Keratinocyte (primary cell): ENCODE results near the gene PRKN. TPM values are rescaled to one million over a fixed set of nuclear protein-coding genes. Genes with fewer than 3 reads are reported as not detected.

Source experiments
- DNase-seq: peaks from one replicate; pipeline ENCODE4 v3.0.0-alpha.2; 2011; ENCODE audit warnings: low read depth, missing footprints, low spot score
- FAIRE-seq: peaks from 2 replicates; lab custom pipeline; 2011; peaks lifted over from hg19 to GRCh38; lab: Jason Lieb, UNC
- H2AFZ ChIP-seq: 2 replicates; pipeline ENCODE4 v1.6.0; 2012; ENCODE audit warnings: low read length, control low read depth, inconsistent platforms; ENCODE audit not compliant: control insufficient read depth
- H3K27ac ChIP-seq: 2 replicates; pipeline ENCODE4 v1.5.1; 2011; ENCODE audit warnings: low read length; ENCODE audit not compliant: control insufficient read depth, insufficient read depth
- H3K27me3 ChIP-seq: 3 replicates; pipeline ENCODE4 v1.6.0; 2011; ENCODE audit warnings: low read length; ENCODE audit not compliant: control insufficient read depth, insufficient read depth; ENCODE audit errors: extremely low read depth
- H3K36me3 ChIP-seq, 2 experiments: 2 replicates in 1 of 2; 3 replicates in 1 of 2; pipeline ENCODE4 v1.5.1; 2011; ENCODE audit warnings: low read length in 2 of 2, mild to moderate bottlenecking in 1 of 2; ENCODE audit not compliant: control insufficient read depth in 2 of 2, insufficient read depth in 2 of 2; ENCODE audit errors: extremely low read depth in 1 of 2
- H3K4me1 ChIP-seq: 3 replicates; pipeline ENCODE4 v1.5.1; 2011; ENCODE audit warnings: low read length; ENCODE audit not compliant: control insufficient read depth, insufficient read depth; ENCODE audit errors: extremely low read depth
- H3K4me2 ChIP-seq: 3 replicates; pipeline ENCODE4 v1.6.0; 2011; ENCODE audit warnings: low read depth, low read length; ENCODE audit not compliant: control insufficient read depth, insufficient read depth; ENCODE audit errors: extremely low read depth
- H3K4me3 ChIP-seq, 3 experiments: fragments of 200-600 bp in 1 of 3; sonication (generic) in 1 of 3; 2 replicates in 2 of 3; 3 replicates in 1 of 3; pipeline ENCODE4 v1.5.1; 2011 to 2016; ENCODE audit warnings: low read length in 3 of 3, mild to moderate bottlenecking in 3 of 3, control low read depth in 2 of 3, inconsistent platforms in 1 of 3, low read depth in 1 of 3, mixed read lengths in 1 of 3, mixed run types in 1 of 3, moderate library complexity in 1 of 3; ENCODE audit not compliant: control insufficient read depth in 2 of 3, insufficient read depth in 2 of 3; ENCODE audit errors: extremely low read depth in 1 of 3
- H3K79me2 ChIP-seq: 2 replicates; pipeline ENCODE4 v1.6.0; 2012; ENCODE audit warnings: low read length; ENCODE audit not compliant: control insufficient read depth, insufficient read depth
- H3K9ac ChIP-seq: 3 replicates; pipeline ENCODE4 v1.6.0; 2011; ENCODE audit warnings: low read length; ENCODE audit not compliant: control insufficient read depth, insufficient read depth; ENCODE audit errors: extremely low read depth
- H3K9me1 ChIP-seq: 3 replicates; pipeline ENCODE4 v1.6.0; 2011; ENCODE audit warnings: low read length; ENCODE audit not compliant: control insufficient read depth, insufficient read depth; ENCODE audit errors: extremely low read depth
- H3K9me3 ChIP-seq: 2 replicates; pipeline ENCODE4 v1.5.1; 2012; ENCODE audit warnings: low read depth, low read length; ENCODE audit not compliant: control insufficient read depth
- H4K20me1 ChIP-seq: 3 replicates; pipeline ENCODE4 v1.6.0; 2011; ENCODE audit warnings: low read length; ENCODE audit not compliant: control insufficient read depth, insufficient read depth; ENCODE audit errors: extremely low read depth
- CTCF ChIP-seq, 3 experiments: IDR thresholded peaks in 1 of 3; conservative IDR thresholded peaks in 1 of 3; optimal IDR thresholded peaks in 1 of 3; 2 replicates in 2 of 3; 3 replicates in 1 of 3; pipeline versions ENCODE3 to v1.5.1; 2011; ENCODE audit warnings: low read length in 3 of 3, mild to moderate bottlenecking in 3 of 3, moderate library complexity in 2 of 3, control low read depth in 1 of 3, inconsistent platforms in 1 of 3; ENCODE audit not compliant: insufficient read depth in 2 of 3; ENCODE audit errors: extremely low read depth in 1 of 3
- EZH2 ChIP-seq: IDR thresholded peaks from one replicate; pipeline ENCODE4 v1.6.1; 2012; ENCODE audit warnings: inconsistent platforms, mild to moderate bottlenecking, low read length, moderate library complexity
- dilution Hi-C: fragments of 300-500 bp; cut with MboI; formaldehyde crosslinking; loops from one replicate; pipeline ENCODE4 v1.7.0; 2020; ENCODE audit warnings: low sequenced_read_pairs; ENCODE audit not compliant: extremely low pct_ligation_motif_present
- polyA plus RNA-seq, 5 experiments: library from polyadenylated mRNA; depleted of rRNA in 3 of 5; stranded (reverse) in 3 of 5; stranded (forward) in 1 of 5; unstranded in 1 of 5; fragments of >200 nt; gene quantifications; 1 replicate in 1 of 5; 2 replicates in 3 of 5; 3 replicates in 1 of 5; pipeline versions ENCODE4 v1.2.1 to v1.2.3, GENCODE V29; 2011 to 2012; ENCODE audit warnings: missing spikeins in 2 of 5, low read depth in 1 of 5, low replicate concordance in 1 of 5

Gene PRKN
- polyA plus RNA-seq, 1 donor (not counting 4 experiments of a cell fraction or from before 2014, with no cell fraction given): 0.67 TPM

- dilution Hi-C loops: no loop called here
- TF ChIP-seq EZH2 (no peak), CTCF (optimal IDR thresholded peaks at IDR 0.05 in 1 of 3, IDR thresholded peaks at IDR 0.05 in 1 of 3, conservative IDR thresholded peaks at IDR 0.05 in 1 of 3; ENCODE audit: extremely low read depth in 1 of 3, insufficient read depth in 2 of 3, low read length in 3 of 3) (no peak)
- no peaks in the 10 kb centered on the region for H3K9me3 ChIP-seq
Observed at GRCh38 chr6:162603231-162604015, 124.1 kb downstream of the PRKN start.

GRCh38 chr6:162602759-162603158 lies 124.8 kb downstream of the PRKN start:
- Histone ChIP-seq H3K4me3 (no peak overlapping the region), H3K36me3 (no peaks in the 10 kb centered on the region), H4K20me1 (no peaks in the 10 kb centered on the region), H3K9me3 (no peaks in the 10 kb centered on the region), H3K27me3 (no peaks in the 10 kb centered on the region), H3K9me1 (no peaks in the 10 kb centered on the region), H3K79me2 (no peaks in the 10 kb centered on the region), H2AFZ (no peak overlapping the region), H3K9ac (no peak overlapping the region), H3K4me2 (no peak overlapping the region), H3K27ac (no peak overlapping the region), H3K4me1 (no peaks in the 10 kb centered on the region)
- dilution Hi-C loops: no loop called here
- FAIRE-seq (no peak), DNase-seq (no peak)
- TF ChIP-seq CTCF (optimal IDR thresholded peaks at IDR 0.05 in 1 of 3, IDR thresholded peaks at IDR 0.05 in 1 of 3, conservative IDR thresholded peaks at IDR 0.05 in 1 of 3; ENCODE audit: extremely low read depth in 1 of 3, insufficient read depth in 2 of 3, low read length in 3 of 3): no peak
- no peak for TF ChIP-seq EZH2

More at GRCh38 chr6:162603231-162604015, 124.1 kb downstream of the PRKN start:
- no peaks in the 10 kb centered on the region for H3K9me1 ChIP-seq
- no peak for DNase-seq
- H2AFZ ChIP-seq: no peak overlapping the region
- H3K4me2 ChIP-seq: no peak overlapping the region
- H3K4me1 ChIP-seq: no peaks in the 10 kb centered on the region
- H3K9ac ChIP-seq: no peak overlapping the region
- no peak overlapping the region for H3K27ac ChIP-seq
- H3K79me2 ChIP-seq: no peaks in the 10 kb centered on the region
- H3K36me3 ChIP-seq: no peaks in the 10 kb centered on the region
- H4K20me1 ChIP-seq: no peaks in the 10 kb centered on the region
- H3K4me3 ChIP-seq: no peak overlapping the region
- no peak for FAIRE-seq
- no peaks in the 10 kb centered on the region for H3K27me3 ChIP-seq
